Astrocyte (in vitro differentiated cells and primary cell): ENCODE data around the gene KREMEN1. TPM values are rescaled to one million over a fixed set of nuclear protein-coding genes. Genes with fewer than 3 reads are reported as not detected.

Experiments used
- DNase-seq: peaks from one replicate; pipeline ENCODE4 v3.0.0-alpha.2; 2010; ENCODE audit warnings: low read depth
- FAIRE-seq: peaks from 2 replicates; lab custom pipeline; 2011; peaks lifted over from hg19 to GRCh38; lab: Jason Lieb, UNC
- H2AFZ ChIP-seq: 2 replicates; pipeline ENCODE4 v1.6.0; 2012; ENCODE audit warnings: low read depth, low read length, inconsistent platforms
- H3K27ac ChIP-seq: 2 replicates; pipeline ENCODE4 v1.5.1; 2011; ENCODE audit warnings: low read depth, low read length, inconsistent platforms
- H3K27me3 ChIP-seq: 2 replicates; pipeline ENCODE4 v1.6.0; 2011; ENCODE audit warnings: low read length, inconsistent platforms; ENCODE audit not compliant: insufficient read depth
- H3K36me3 ChIP-seq: 2 replicates; pipeline ENCODE4 v1.5.1; 2011; ENCODE audit warnings: low read length, inconsistent platforms; ENCODE audit not compliant: insufficient read depth
- H3K4me1 ChIP-seq: 2 replicates; pipeline ENCODE4 v1.5.1; 2011; ENCODE audit warnings: low read length, inconsistent platforms; ENCODE audit not compliant: insufficient read depth
- H3K4me2 ChIP-seq: 2 replicates; pipeline ENCODE4 v1.6.0; 2012; ENCODE audit warnings: low read length, inconsistent platforms
- H3K4me3 ChIP-seq: 2 replicates; pipeline ENCODE4 v1.5.1; 2011; ENCODE audit warnings: low read depth, mild to moderate bottlenecking, low read length, inconsistent platforms; ENCODE audit not compliant: insufficient read depth
- H3K79me2 ChIP-seq: 2 replicates; pipeline ENCODE4 v1.6.0; 2012; ENCODE audit warnings: mild to moderate bottlenecking, low read length, inconsistent platforms; ENCODE audit not compliant: insufficient read depth
- H3K9ac ChIP-seq: 2 replicates; pipeline ENCODE4 v1.6.0; 2012; ENCODE audit warnings: mild to moderate bottlenecking, low read length, inconsistent platforms
- H3K9me3 ChIP-seq: 2 replicates; pipeline ENCODE4 v1.5.1; 2012; ENCODE audit warnings: low read depth, mild to moderate bottlenecking, low read length, inconsistent platforms; ENCODE audit not compliant: insufficient read depth
- H4K20me1 ChIP-seq: 2 replicates; pipeline ENCODE4 v1.6.0; 2012; ENCODE audit warnings: low read length, inconsistent platforms; ENCODE audit not compliant: insufficient read depth
- H3K27ac Mint-ChIP-seq: one replicate; pipeline ENCODE4 v1.8.0; 2021; ENCODE audit warnings: mild to moderate bottlenecking, mixed read lengths; ENCODE audit not compliant: unreplicated experiment
- H3K27me3 Mint-ChIP-seq: one replicate; pipeline ENCODE4 v1.8.0; 2021; ENCODE audit warnings: low read depth, mixed read lengths; ENCODE audit not compliant: unreplicated experiment
- H3K36me3 Mint-ChIP-seq: one replicate; pipeline ENCODE4 v1.8.0; 2021; ENCODE audit warnings: low read depth, mixed read lengths; ENCODE audit not compliant: unreplicated experiment
- H3K4me1 Mint-ChIP-seq: one replicate; pipeline ENCODE4 v1.8.0; 2021; ENCODE audit warnings: low read depth, mixed read lengths; ENCODE audit not compliant: unreplicated experiment
- H3K4me3 Mint-ChIP-seq: one replicate; pipeline ENCODE4 v1.8.0; 2021; ENCODE audit warnings: mild to moderate bottlenecking, moderate library complexity, mixed read lengths; ENCODE audit not compliant: unreplicated experiment
- H3K9me3 Mint-ChIP-seq: one replicate; pipeline ENCODE4 v1.8.0; 2021; ENCODE audit warnings: mild to moderate bottlenecking, mixed read lengths; ENCODE audit not compliant: unreplicated experiment
- CTCF ChIP-seq: IDR thresholded peaks from 2 replicates; pipeline ENCODE4 v1.5.1; 2011; ENCODE audit warnings: low read depth, mild to moderate bottlenecking, inconsistent platforms, low read length, moderate library complexity; ENCODE audit not compliant: insufficient read depth
- EZH2 ChIP-seq: IDR thresholded peaks from 2 replicates; pipeline ENCODE4 v1.6.1; 2012; ENCODE audit warnings: mild to moderate bottlenecking, low read length, inconsistent platforms; ENCODE audit not compliant: insufficient read depth
- total RNA-seq: library from RNA; stranded (reverse); gene quantifications from 2 replicates; pipeline ENCODE4 v1.2.1, GENCODE V29; 2021

Gene KREMEN1
- total RNA-seq, 1 donor from 2014 or later: 3.3 TPM

GRCh38 chr22:29133603-29134133 is 60.8 kb downstream of the KREMEN1 start:
- no peak overlapping the region for H3K27ac Mint-ChIP-seq
- peaks cover 6% of the 10 kb centered on the region for H3K9me3 Mint-ChIP-seq
- TF ChIP-seq EZH2 (no peak), CTCF (no peak)
- peaks cover 12% of the 10 kb centered on the region for H3K4me1 Mint-ChIP-seq
- H3K27me3 Mint-ChIP-seq: peaks cover 12% of the 10 kb centered on the region
- H3K27ac ChIP-seq: no peak overlapping the region
- H3K79me2 ChIP-seq: no peaks in the 10 kb centered on the region
- no peak overlapping the region for H3K4me3 Mint-ChIP-seq
- DNase-seq: no peak
- no peaks in the 10 kb centered on the region for H3K9me3 ChIP-seq
- no peak overlapping the region for H3K4me3 ChIP-seq
- H2AFZ ChIP-seq: no peak overlapping the region
- no peaks in the 10 kb centered on the region for H3K27me3 ChIP-seq
- no peaks in the 10 kb centered on the region for H3K4me1 ChIP-seq
- H4K20me1 ChIP-seq: no peaks in the 10 kb centered on the region
- no peak overlapping the region for H3K9ac ChIP-seq
- no peaks in the 10 kb centered on the region for H3K36me3 ChIP-seq
- H3K4me2 ChIP-seq: no peak overlapping the region
- no peak for FAIRE-seq
- peaks cover 9% of the 10 kb centered on the region for H3K36me3 Mint-ChIP-seq

DNA sequence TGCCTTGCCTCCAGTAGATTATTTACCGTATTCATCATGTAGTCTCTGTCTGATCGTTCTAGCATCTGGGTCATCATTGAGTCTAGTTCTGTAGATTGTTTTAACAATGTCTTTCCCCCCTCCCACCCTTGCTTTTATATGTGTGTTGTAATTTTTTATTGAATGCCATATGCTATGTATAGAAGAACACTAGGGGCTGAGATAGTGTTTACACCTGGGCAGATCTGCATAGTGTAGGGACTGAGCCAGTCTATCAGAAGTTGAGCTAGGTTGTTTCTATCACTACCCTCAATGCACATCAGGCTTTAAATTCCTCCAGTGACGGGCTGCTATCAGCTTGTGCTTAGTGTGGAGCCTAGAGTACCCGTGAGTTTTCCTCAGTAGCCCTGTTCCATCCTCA is 61.6 kb downstream of the KREMEN1 start:
- H3K27ac ChIP-seq: no peak overlapping the region
- H3K4me3 ChIP-seq: no peak overlapping the region
- FAIRE-seq (no peak), DNase-seq (no peak)
- H3K27me3 ChIP-seq: no peaks in the 10 kb centered on the region
- Mint-ChIP-seq H3K9me3 (peaks cover 6% of the 10 kb centered on the region), H3K4me3 (no peak overlapping the region), H3K27ac (no peak overlapping the region), H3K4me1 (peaks cover 5% of the 10 kb centered on the region), H3K27me3 (peaks cover 12% of the 10 kb centered on the region), H3K36me3 (peaks cover 12% of the 10 kb centered on the region)
- H3K4me1 ChIP-seq: no peaks in the 10 kb centered on the region
- no peaks in the 10 kb centered on the region for H3K79me2 ChIP-seq
- H3K4me2 ChIP-seq: no peak overlapping the region
- no peak overlapping the region for H3K9ac ChIP-seq
- TF ChIP-seq EZH2 (no peak), CTCF (no peak)
- H3K9me3 ChIP-seq: no peaks in the 10 kb centered on the region
- no peaks in the 10 kb centered on the region for H3K36me3 ChIP-seq
- H4K20me1 ChIP-seq: no peaks in the 10 kb centered on the region
- H2AFZ ChIP-seq: no peak overlapping the region
